HG03469 (cell line): ENCODE data around the gene PLA2G4A.

Experiments used
- ATAC-seq: cut with Tn5 transposase; IDR thresholded peaks from one replicate; pipeline ENCODE4 v1.9.1; 2021; ENCODE audit warnings: mild to moderate bottlenecking, moderate library complexity, moderate number of reproducible peaks; ENCODE audit not compliant: unreplicated experiment

PLA2G4A gene

DNA sequence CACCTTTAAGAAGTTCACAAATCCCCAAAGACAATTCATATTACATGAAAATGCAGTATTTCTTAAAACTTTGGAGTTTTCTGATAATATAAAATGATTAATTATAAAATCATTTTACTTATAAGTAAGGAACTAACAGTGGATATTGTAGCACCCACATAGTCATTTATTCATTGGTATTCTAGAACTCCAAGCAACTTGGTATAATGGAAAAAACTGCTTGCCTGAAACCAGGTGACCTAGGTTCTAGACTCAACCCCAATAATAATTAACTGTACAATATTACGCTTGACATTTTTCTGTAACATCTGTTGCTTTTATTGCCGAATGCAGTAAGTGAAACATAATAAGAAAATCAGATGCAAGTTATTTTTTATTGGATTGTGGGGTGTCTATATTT is 2.4 kb downstream of the PLA2G4A start:
- ATAC-seq = no peak

DNA sequence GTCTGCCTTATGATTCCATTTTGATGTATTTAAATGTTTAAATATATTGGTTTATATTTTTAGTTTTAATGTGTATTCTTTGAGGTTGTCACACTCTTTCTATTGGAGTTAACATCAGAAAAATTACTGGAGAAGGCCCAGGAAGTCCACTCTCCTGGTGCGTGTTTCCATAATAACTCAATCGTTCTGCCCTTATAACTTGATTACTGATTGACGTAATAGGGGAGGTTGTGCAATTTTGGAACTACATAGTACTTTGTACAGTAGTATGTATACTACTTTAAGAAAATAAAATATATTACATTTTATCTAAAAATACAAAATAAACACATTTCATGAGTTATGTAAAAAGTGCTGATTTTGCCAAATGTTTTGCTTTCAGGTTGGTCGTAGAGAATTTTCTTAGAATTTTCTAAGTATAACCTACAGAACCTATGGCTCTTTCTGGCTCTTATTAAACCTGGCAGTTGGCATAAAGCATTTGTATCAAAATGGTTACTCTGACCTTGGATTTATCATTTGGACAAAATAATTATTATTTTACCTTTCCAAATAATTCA is 5.7 kb downstream of the PLA2G4A start:
- ATAC-seq = no peak

DNA sequence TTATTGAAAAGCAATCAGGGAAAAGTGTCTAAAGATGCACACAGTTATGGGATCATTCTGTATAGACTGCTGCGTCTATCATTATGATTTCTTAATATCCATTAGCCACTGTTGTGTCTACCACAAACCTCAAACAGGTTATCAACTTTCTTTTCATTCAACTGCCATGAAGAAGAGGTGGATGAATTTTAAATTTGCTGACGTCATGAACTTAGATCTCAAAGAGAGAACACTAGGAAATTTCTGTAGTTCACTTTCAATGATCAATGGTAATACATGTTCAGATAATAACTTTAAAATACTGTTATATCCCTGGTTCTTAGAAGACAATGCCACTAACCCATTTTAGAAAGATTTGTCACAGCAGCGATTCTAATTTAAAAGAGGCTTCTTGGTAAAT is 6.7 kb downstream of the PLA2G4A start:
- no peak for ATAC-seq

DNA sequence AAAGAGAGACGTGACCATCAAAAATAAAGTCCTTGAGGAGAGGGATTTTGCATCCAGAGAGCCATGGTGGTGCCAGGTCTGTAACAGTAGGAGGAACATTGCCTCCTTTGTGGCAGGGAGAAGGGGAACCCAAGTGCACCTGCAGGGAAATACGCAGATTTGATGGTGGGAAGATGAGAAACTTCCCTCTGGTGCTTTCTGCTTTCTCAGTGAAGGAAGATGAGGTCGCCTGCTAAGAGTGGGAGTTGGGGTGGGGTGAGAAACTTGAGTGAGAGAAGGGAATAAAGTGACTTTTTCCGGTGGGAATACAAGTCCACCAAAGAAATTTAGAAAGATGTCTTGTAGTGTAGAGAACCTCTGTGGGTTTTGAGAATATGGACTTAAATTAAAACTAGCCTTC is 9.1 kb downstream of the PLA2G4A start:
- ATAC-seq = no peak

DNA sequence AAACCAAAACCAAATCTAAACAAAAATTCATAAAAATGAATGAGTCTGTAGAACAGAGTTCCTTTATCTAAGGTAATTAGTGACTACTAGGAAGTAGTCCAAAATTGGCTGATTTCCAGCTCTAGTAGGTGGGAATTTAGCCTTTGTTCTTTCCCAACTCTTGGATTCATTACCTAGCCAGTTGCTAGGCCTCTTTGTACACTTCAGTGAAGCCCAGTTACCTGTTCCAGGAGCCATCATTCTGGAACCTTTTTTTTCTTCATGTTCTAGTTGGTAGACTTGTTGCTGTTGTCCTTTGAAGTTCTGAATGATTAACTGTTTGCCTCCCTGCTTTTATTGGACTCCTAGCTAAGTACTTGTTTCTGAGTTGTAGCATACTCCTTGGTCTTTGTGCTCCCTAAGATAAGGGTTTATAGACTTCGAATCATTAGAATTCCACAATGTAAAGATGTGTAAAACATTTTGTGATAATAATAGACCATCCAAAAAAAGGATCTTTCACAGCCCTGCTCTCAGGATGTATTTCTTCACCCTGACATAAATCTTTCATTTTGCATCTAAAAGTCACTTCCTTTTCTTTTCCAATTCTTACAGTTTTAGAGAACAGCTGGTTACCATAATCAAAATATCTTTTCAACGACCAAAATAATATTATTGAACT is 9.8 kb downstream of the PLA2G4A start:
- ATAC-seq = no peak

DNA sequence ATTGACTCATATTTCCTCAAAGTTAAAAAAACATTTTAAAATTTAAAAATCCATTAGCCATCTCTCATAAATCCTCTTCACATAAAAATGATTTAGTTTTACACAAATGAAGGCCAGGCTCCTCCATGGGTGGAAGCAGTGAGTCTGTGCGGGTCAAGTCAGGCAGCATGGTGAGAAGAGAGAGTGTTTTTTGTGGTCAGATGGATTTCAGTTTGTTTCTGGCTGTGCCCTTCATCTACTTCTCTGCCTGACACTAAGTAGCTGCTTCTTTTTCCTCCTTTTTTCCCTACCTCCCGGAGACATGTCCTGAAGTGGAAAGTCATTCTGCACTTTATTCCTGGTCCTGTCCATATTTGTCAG is 10.3 kb downstream of the PLA2G4A start:
- no peak for ATAC-seq

DNA sequence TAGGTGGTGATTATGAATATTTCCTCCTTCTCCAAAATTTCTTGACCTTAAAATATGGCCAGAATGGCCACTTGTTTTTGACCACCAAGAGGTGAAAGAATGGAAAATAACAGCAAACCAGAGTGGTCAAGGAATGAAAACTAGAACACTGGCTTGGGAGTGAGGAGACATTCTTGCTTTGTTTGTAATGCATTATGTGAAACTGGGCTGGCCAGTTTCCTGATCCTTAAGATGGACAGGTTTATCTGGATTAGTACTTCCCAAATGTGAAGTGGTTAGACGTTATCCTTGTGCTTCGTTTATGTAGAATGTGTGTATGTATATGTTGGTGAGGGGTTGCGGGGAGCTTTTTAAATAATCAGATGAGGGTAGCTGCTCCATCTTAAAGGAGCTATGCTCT is 12.8 kb downstream of the PLA2G4A start:
- ATAC-seq = no peak

DNA sequence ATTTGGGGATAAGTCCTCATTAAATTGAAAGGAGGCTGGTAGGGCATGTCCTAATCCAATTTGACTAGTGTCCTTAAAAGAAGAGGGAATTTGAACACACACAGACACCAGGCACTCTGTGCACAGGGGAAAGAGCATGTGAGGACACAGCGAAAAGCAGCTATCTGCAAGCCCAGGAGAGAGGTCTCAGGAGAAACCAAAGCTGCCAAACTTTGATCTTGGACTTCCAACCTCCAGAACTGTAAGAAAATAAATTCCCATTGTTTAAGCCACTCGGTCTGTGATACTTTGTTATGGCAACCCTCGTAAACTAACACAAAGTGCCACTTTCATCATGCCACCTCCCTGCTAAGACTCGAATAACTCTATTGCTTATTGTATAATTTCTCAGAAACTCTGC is 13.8 kb downstream of the PLA2G4A start:
- ATAC-seq = no peak

DNA sequence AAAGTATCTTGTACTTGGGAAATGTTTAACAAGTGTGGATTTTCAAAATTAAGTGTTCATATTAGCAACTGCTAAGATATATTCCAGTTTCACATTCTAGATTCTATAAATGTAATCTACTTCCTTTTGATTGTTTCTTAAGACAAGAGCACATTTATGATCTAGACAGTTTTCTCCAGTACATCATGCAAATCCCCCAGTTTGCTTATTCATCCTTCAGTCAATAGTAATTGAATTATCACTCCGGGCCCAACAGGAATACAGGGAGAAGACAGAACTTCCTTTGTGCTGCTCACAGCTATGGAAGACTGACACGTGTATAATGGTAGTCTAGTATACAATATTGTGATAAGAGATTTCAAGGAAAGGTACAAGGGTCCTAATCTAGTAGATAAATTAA is 14.5 kb downstream of the PLA2G4A start:
- ATAC-seq = no peak

DNA sequence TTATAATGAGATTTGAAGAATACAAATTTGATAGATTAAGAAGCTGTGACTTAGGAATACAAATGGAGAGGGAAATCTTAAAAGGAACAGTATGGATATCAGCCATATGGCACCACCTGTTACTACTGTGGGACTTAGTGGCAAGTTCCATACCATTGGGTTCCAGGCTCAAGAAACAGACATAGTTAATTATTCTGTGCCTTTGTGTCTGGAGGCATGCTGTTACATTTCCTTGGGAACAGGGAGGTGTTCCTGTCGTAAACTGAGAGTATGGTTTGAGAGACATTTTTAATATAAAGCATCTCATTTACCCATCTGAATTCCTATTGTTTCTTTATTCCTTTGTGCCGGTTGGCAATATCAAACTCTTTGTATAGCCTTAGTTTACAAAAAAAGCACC is 15.2 kb downstream of the PLA2G4A start:
- ATAC-seq = no peak

DNA sequence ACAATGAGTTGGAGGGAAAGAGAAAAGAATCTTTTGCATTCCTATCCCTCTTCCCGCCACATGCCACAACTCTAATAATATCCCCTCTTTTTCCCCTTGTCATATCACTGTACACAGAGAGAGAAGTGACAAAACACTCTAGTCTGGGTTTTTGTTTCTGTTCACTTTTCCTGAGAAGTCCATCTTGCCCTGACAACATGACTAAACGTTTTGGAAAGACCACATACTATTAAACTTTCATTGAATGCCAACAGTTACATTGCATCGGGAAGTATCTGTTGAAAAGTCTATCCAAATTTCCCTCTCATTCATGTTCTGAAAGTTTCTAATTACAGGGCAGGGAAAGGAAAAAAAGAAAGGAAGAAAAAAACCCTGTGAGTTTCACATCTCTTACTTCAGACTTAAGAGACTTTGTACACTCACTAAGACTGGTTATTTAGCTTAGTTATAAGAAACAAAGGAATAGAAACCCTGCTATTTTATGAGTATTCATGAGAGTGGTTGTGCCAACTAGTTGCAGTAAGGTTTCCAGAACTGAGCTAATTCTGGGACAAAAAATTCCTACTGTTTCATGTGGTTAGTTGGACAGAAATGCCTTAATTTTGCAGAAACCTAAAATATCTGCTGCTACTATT is 16.9 kb downstream of the PLA2G4A start:
- ATAC-seq = no peak

DNA sequence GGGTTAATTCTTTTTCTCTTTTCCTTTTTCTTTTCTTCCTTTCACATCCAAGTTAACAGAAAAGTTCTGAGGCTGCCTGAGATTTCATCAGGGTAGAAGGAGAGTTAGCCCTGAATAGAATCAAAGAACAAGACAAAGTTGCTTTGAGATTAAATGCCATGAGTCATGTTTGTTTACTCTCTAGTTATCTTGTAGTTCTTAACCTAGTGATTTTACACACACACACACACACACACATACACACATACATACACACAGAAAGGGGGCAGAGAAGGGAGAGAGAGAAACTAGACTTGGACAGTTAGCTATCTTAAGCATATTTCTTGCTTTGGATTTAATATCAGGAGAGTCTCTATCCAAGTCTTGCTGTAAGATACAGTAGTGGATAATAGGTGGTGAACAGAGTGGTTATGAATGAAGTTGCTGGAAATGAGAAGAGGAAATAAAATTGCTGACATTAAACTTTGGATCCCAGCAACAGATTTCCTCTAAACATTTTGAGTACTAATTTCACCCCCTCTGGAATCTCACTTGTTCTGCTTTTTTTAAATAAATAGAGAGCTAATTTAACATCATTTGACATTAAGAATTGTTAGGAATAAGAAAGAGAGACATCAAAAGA is 19.9 kb downstream of the PLA2G4A start:
- no peak for ATAC-seq

DNA sequence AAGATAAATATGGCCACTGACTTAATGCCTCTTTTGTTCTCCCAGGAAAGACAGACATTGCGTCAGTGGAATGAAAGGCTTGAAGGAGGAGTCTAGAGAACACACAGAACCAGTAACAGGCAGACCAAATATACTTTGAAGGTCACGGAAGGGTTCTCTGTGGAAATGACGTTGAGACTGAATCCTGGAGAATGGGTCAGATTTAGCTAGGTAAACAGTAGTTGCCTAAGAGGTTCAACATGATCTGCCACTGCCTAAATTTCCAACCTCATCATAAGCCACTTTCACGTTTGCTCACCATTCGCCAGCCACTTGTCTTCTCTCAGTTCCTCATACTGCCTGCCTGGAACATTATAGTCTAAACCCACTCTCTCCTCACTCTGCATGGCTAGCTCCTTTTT is 20.5 kb downstream of the PLA2G4A start:
- peak; percentile 97 for ATAC-seq

DNA sequence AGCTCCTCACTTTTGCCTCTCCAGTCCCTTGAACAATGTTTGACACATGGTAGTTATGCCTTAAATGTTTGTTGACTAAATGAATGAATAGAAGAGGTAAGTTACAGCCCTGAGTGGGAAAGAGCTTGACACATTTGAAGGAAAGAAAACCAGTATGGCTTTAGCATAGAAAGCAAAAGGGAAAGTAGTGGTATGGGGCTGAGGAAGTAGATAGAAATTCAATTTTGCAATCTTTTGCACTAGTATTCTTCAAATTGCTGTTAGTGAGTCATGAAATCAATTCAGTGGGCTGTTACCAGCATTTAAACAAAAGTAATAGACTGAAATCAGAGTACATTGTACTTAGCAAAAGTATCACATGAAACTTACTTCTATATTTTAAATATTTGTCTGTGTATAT is 21.1 kb downstream of the PLA2G4A start:
- peak; percentile 26 for ATAC-seq

DNA sequence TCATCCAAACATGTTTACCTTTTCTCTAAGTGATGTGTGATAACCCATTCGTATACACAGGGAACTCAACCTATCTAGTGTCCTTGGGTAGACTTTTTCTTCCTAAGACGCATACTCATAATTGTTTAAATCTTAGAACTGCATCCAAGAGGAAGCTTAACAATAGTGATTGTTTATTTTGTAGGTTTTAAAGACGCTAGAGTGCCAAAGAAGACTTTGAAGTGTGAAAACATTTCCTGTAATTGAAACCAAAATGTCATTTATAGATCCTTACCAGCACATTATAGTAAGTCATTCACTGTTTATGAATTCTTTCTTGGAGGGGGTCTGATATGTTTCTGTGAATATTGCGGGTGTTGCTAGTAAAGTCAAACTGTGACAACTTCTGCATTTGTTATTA is 25.4 kb downstream of the PLA2G4A start:
- ATAC-seq = no peak

DNA sequence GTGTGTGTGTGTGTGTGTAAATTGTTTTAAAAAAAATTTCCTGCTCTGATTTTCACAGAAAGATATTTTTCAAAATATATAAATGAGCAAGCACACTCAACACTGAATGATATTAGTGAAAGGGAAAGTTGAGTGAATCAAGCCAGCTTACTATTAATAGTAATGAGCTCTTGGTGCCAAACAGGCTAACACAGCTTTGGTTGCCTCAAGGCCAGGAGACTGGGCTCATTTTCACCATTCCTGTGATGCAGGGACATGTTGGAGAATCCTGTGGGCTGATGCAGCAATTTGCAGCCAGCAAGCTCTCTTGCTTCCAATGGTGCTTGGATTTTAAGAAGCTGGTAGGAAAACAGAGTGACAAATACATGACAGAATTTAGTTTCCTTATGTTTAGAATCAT is 30.2 kb downstream of the PLA2G4A start:
- no peak for ATAC-seq

DNA sequence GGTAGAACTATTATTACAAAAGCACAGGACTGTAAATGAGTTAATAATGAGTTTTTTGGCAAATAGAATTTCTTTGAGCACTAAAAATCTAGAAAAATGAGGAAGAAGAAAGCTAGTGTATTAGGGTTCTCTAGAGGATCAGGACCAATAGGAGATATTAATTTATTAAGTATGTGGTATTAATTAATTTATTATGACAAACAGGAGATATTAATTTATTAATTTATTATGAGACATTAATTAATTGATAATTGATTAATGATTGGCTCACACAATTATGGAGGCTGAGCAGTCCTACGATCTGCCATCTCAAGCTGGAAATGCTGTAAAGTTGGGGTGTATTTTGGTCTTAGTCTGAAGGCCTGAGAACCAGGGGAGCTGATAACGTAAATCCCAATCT is 31.2 kb downstream of the PLA2G4A start:
- ATAC-seq = no peak

DNA sequence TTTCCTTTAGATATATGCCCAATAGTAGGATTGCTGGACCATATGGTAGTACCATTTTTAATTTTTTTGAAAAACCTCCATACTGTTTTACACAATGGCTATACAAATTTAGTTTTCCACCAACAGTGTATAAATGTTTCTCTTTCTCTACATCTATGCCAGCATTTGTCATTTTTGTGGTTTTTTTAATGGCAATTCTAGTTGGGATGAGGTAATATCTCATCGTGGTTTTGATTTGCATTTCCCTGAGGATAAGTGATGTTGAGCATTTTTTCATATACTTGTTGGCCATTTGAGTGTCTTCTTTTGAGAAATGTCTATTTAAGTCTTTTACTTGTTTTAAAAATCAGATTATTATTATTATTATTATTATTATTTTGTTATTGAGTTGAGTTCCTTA is 35.5 kb downstream of the PLA2G4A start:
- no peak for ATAC-seq

DNA sequence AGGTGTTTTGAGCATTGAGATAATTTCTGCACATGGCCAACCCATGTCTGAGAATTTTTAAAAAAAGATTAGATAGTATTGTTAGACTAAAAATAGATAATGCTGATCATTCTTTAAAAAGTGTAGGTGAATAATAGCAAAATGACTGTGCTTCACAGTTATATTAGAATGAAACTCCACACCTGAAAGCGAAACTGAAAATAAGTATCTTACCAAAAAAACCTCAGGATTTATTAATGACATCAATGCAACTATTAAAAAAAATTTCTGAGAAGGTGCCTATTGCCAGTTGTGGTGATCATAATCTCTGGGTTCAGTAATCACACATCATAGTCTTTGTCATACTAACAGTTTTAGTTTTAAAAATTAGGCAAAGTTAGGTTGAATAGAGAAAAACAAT is 36.5 kb downstream of the PLA2G4A start:
- ATAC-seq = peak; percentile 80

DNA sequence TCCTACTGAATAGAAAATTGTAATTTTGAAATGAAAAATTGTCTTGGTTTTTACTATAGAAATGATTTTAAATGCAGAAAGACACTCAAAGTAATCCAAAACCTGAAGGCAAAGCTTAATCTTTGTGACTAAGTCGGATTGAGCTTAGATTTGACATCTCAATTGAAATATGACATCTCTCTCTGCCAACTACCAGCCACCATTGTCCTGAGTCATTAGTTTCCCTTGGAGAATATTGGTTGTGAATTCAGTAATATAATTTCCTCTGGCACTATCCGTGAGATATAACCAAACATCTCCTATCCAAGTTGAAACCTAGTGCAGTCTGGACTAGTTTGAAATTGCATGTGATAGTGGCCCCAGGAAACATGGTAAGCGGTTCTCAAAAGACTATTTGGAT is 37.1 kb downstream of the PLA2G4A start:
- ATAC-seq = no peak

DNA sequence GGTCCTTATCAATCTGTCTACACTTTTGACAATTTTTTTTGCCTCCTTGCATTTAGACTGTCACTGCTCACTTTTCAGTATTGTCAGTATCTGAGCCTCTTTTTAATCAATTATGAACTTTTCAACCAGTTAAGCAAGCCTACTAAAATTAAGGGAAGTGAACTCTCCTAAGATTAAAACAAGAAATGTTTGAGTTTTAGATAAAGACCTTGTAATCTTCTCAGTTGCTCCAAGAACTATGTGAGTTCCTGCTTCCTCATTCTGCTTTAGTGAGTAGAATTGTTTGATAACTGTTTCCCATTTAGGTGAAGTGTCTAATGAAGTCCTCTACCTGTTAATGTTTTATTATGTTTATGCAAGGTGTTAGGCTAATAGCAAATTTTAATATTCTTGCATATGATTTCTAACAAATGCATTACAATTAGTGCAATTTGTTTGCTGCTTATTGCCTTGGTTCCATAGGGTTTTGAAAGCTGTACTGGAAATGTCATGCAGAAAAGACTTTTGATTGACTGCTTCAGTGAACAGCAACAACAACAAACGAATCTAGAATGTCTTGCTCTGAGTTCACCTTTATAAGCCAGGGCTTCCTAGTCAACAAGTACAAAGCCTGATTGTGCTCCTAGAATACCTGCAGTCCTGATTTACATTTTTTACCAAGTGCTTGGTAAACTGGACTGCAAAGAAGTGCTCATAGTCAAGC is 40.9 kb downstream of the PLA2G4A start:
- no peak for ATAC-seq

DNA sequence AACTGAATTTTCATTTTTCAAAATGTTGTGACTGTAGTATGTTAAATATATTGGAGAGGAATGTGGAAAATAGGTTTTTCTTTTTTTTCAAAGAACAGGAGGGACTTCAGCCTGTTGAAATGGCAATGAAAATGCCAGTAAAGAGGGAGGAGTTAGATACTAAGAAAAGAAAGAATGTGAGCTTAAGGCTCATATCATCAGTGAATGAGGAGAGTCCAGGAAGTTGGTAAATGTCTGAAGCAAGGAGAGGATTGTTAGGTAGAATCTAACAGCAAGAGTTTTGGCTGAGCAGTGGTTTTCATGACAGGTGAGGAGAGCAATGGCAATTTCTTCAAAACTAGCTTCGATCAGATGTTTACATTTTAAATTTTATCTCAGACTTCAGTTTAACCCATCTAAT is 43.0 kb downstream of the PLA2G4A start:
- no peak for ATAC-seq
